SK-N-SH treated with all-trans-retinoic acid at 6 μM for 48 hours (cell line): ENCODE results near the gene AMY1B.
"Not testable (repeated sequence)": the region's sequence is repeated elsewhere in the genome, so short reads cannot be mapped to it uniquely, and the experiment has no call there.

ENCODE experiments used
- ARNTL ChIP-seq: fragments of 450-650 bp; formaldehyde crosslinking; IDR thresholded peaks from 2 replicates; pipeline ENCODE4 v1.5.0; 2020; ENCODE audit warnings: low read depth, mild to moderate bottlenecking, moderate library complexity, borderline replicate concordance
- ESRRG ChIP-seq: fragments of 250-450 bp; sonication (Bioruptor Pico); IDR thresholded peaks from 2 replicates; pipeline ENCODE4 v1.6.1; 2021; ENCODE audit warnings: mild to moderate bottlenecking
- TOX ChIP-seq: fragments of 250-450 bp; sonication (Bioruptor Pico); IDR thresholded peaks from 2 replicates; pipeline ENCODE4 v1.8.0; 2021; ENCODE audit warnings: mild to moderate bottlenecking, moderate library complexity, borderline replicate concordance
- ZFP3 ChIP-seq: fragments of 250-450 bp; sonication (Bioruptor Pico); IDR thresholded peaks from 2 replicates; pipeline ENCODE4 v1.5.0; 2020; ENCODE audit warnings: mild to moderate bottlenecking, moderate library complexity
- ZNF8 ChIP-seq: fragments of 450-650 bp; formaldehyde crosslinking; IDR thresholded peaks from 2 replicates; pipeline ENCODE4 v1.5.0; 2020; ENCODE audit warnings: mild to moderate bottlenecking, moderate library complexity
- TF ChIP-seq, protein P1 (sequence below): fragments of 250-450 bp; sonication (Bioruptor Pico); IDR thresholded peaks from 2 replicates; pipeline ENCODE4 v1.8.0; 2020; ENCODE audit warnings: mild to moderate bottlenecking, moderate library complexity, borderline replicate concordance

DNA sequence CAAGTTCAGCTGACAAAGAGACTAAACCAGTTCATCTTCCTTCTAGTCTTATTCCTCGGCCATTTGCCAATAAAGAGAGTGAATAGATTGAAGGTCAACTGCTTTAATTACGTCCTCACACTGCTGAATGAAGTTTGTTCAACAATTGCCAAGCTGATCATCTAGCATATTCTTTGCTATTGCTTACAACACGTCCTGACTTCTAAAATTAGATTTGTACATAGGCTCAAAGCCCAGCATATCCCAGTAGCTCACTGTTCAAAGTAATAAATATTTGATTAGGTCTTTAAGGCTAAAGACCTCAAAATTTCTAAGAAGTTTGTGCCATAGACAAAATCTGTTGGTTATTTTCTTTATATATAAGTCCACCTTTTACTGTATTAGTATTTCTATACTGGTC, 19.7 kb downstream of the AMY1B start:
- TF ChIP-seq ESRRG (CRISPR knock-in tag); ZFP3 (CRISPR knock-in tag); TOX; ZNF8; ARNTL (CRISPR knock-in tag): not testable (repeated sequence)
- TF ChIP-seq, protein P1, sequence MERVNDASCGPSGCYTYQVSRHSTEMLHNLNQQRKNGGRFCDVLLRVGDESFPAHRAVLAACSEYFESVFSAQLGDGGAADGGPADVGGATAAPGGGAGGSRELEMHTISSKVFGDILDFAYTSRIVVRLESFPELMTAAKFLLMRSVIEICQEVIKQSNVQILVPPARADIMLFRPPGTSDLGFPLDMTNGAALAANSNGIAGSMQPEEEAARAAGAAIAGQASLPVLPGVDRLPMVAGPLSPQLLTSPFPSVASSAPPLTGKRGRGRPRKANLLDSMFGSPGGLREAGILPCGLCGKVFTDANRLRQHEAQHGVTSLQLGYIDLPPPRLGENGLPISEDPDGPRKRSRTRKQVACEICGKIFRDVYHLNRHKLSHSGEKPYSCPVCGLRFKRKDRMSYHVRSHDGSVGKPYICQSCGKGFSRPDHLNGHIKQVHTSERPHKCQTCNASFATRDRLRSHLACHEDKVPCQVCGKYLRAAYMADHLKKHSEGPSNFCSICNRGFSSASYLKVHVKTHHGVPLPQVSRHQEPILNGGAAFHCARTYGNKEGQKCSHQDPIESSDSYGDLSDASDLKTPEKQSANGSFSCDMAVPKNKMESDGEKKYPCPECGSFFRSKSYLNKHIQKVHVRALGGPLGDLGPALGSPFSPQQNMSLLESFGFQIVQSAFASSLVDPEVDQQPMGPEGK (CRISPR knock-in tag): not testable (repeated sequence)
